GM18519 (cell line): ENCODE data around the gene LPA.
"Not testable (repeated sequence)": the region's sequence is repeated elsewhere in the genome, so short reads cannot be mapped to it uniquely, and the experiment has no call there.

Experiments used
- ATAC-seq: cut with Tn5 transposase; IDR thresholded peaks from one replicate; pipeline ENCODE4 v1.9.1; 2021; ENCODE audit warnings: mild to moderate bottlenecking, moderate library complexity; ENCODE audit not compliant: unreplicated experiment, low FRiP score

LPA gene, protein sequence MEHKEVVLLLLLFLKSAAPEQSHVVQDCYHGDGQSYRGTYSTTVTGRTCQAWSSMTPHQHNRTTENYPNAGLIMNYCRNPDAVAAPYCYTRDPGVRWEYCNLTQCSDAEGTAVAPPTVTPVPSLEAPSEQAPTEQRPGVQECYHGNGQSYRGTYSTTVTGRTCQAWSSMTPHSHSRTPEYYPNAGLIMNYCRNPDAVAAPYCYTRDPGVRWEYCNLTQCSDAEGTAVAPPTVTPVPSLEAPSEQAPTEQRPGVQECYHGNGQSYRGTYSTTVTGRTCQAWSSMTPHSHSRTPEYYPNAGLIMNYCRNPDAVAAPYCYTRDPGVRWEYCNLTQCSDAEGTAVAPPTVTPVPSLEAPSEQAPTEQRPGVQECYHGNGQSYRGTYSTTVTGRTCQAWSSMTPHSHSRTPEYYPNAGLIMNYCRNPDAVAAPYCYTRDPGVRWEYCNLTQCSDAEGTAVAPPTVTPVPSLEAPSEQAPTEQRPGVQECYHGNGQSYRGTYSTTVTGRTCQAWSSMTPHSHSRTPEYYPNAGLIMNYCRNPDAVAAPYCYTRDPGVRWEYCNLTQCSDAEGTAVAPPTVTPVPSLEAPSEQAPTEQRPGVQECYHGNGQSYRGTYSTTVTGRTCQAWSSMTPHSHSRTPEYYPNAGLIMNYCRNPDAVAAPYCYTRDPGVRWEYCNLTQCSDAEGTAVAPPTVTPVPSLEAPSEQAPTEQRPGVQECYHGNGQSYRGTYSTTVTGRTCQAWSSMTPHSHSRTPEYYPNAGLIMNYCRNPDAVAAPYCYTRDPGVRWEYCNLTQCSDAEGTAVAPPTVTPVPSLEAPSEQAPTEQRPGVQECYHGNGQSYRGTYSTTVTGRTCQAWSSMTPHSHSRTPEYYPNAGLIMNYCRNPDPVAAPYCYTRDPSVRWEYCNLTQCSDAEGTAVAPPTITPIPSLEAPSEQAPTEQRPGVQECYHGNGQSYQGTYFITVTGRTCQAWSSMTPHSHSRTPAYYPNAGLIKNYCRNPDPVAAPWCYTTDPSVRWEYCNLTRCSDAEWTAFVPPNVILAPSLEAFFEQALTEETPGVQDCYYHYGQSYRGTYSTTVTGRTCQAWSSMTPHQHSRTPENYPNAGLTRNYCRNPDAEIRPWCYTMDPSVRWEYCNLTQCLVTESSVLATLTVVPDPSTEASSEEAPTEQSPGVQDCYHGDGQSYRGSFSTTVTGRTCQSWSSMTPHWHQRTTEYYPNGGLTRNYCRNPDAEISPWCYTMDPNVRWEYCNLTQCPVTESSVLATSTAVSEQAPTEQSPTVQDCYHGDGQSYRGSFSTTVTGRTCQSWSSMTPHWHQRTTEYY (N-terminal part only)

DNA sequence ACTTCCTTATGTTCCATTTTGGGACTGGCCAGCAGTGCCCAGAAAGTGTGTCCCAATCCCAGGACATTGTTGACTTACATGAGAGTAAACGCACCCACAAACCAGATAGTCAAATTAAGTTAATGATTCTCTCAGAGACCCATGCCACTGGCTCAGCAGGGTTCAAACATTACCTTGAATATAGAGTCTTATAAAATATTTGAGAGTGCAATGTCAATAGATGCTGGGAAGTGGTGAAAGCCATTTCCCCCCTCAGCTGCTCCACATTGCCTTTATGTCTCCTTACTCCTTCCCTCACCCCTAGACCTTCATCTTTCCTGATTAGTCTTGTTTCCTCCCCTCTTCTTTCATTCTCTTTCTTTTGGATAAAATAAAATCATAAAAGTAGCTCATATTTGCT lies at the start of gene LPA:
TSS of gene LPA (minus strand) at position 78 of the 400 bp plus-strand sequence. CDS start at position 17, 61 bp downstream.
- not testable (repeated sequence) for ATAC-seq

DNA sequence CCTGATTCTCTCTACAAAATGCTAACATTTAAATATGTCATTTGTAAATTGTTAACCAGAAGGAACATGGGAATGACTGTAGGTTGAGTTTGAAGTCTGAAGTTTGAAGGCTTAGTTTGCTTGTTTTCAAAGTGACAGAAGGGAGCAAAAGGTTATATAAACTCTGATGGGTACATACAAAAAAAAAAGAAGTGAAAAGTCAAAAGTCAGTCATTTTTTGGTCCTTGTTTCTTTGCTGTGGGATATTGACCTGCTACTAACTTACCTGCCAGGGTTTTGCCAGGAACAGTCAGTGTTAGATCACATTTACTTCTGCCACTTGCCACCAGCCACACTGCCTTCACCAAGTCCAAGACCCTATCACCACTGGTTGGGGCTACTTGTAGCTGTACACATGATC lies 44.9 kb upstream of the LPA start:
- ATAC-seq = not testable (repeated sequence)

DNA sequence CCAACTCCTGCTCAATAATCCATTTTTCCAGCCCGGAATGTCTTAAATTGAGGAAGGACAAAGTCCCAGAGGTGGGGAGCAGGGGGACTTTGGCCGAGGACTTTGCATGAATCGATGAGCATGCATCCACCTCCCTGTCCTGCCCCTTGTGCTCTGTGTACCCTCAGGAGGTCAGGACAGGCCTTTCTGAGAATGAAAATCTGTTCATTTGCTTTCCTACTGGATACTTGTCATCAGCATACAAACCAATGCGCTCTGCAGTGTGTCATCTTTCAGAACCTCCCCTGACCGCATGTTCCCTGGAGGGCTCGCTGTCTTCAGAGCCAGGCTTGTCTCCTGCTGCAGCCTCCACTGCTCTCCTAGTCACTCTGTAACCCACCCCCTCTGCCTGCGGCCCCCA lies 40.6 kb upstream of the LPA start:
- ATAC-seq = not testable (repeated sequence)

DNA sequence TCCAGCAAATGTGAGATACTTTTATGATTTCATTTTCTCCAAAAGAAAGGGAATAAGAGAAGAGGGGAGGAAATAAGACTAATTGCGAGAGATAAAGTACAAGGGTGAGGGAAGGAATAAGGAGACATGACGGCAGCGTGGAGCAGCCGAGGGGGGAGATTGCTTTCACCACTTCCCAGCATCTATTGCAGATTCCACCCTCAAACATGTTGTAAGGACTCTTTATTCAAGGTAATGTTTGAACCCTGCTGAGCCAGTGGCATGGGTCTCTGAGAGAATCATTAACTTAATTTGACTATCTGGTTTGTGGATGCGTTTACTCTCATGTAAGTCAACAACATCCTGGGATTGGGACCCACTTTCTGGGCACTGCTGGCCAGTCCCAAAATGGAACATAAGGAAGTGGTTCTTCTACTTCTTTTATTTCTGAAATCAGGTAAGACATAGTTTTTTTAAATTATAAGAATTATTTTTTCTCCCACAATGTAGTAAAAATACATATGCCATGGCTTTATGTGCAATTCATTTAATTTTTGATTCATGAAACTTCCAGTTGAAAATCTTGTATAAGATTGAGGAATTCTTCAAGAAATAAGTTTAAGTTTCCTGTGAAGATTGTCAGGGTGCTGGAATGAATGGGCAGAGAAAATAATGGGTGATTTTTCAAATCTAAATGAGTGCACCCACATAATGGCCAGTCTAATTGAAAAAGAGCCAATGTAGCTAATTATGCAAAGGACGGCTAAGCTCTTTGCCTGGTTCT lies 38.0 kb upstream of the LPA start, which contains the start of gene PLG:
TSS of gene PLG (plus strand) at position 327 of the 763 bp plus-strand sequence. CDS start at position 388, 61 bp downstream.
- ATAC-seq = not testable (repeated sequence)

DNA sequence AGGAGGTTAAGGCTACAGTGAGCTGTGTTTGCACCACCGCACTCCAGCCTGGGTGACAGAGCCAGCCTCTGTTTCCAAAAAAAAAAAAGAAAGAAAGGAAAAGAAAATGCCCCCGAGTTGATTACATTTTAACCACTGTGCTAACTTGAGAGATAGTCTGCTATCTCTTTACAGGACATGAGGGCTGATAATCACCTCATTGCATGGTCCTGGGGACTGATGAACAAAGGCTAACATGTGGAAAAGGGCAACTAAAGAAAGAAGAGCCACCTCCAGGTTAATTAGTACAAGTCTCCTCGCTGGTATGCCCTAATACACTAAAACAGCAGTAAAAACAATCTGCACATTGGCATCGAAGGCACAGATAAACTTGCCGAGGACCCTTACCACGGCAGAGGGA lies 33.8 kb upstream of the LPA start:
- ATAC-seq = no peak

DNA sequence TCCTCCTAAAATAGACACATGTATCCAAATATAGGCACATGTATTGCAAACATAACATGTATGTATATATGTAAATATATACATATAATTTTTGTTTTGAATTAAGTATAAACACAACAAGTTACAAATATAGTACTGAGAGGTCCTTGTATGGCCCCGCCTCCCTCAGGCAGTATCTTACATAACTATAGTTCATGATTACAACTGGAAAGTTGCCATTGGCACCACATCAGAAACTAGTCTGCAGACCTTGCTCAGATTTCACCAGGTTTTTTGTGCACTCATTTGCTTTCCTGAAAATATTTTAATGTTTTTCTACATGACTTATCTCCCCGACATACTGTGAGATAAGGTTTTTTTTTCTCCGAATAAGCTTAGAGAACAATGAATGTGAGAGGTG lies 32.8 kb upstream of the LPA start:
- not testable (repeated sequence) for ATAC-seq

DNA sequence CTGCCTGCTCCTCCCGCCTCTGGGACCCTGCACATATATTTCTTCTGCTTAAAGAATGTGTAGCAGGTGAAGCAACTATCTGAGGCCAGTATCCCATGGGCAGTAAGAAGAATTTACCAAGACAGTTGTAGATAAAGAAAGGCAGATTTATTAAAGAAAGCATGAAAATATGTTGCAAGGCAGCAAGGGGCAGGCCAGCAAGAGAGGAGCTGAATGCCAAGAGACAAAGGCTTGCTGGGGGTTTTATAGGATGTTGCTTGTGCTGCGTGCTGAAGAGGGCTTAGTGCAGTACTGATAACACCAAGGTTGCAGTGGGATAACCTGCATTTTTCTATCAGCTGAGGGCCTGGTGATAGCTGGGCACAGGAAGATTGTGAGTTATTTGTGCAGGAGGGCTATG lies 31.5 kb upstream of the LPA start:
- ATAC-seq = not testable (repeated sequence)

DNA sequence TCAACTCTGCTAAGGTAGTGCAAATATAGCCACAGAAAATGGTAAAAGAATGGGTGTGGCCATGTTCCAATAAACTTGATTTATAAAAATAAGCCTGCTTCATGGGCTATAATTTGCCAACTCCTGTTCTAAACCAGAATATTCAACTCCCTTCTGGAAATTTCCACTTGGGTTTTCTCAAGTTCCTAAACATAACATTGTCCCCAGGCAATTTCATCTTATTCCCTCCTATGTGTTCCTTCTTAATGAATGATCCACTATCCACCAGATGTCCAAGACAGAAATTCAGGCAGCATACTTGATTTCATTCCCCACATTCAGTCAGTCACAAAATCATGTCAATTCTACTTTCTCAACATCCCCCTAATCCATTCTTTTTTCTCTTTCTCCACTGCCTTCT lies 30.9 kb upstream of the LPA start:
- ATAC-seq = not testable (repeated sequence)

DNA sequence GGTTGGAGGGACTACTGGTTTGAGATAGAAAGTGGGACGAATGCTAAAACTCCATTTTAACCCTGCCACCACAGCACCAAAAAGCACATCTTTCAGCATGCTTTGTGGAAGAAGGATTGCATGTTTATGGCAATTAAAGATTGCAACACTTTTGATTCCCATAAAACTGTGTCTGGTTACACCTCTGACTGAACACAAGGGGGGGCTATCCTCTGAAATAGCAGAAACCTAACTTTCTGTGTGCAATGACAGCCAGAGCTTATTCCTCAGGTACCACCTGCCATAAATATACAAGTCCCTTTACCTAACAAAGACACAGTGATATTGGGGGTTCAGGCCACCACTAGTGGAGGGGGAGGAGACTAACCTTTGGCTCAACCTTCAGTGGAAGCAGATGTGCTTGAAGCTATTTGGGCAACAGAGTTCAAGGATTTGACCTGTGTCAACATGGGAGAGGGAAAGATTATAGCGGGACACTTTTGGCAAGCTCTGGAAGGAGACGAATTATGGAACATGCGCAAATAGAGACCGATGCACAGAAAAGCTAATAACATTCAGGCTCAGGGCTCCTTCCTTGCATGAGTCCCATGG lies 28.4 kb upstream of the LPA start:
- no peak for ATAC-seq

DNA sequence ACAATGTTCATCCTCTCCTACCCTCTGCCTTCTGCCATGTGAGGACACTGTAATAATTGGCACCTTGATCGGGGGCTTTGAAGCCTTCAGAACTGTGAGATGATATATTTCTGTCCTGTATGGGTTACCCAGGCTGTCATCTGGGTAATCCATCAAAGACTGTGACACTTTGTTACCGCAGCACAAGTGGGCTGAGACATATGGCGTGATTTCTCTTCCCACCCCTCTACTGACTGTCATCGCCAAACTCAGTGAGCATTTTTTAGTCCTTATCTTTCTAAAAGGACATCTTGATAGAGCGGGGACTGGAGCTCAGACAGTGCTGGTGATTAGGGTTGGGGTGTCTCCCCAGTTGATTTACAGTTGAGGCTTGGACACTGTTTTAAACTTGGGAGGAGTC lies 27.5 kb upstream of the LPA start:
- no peak for ATAC-seq

DNA sequence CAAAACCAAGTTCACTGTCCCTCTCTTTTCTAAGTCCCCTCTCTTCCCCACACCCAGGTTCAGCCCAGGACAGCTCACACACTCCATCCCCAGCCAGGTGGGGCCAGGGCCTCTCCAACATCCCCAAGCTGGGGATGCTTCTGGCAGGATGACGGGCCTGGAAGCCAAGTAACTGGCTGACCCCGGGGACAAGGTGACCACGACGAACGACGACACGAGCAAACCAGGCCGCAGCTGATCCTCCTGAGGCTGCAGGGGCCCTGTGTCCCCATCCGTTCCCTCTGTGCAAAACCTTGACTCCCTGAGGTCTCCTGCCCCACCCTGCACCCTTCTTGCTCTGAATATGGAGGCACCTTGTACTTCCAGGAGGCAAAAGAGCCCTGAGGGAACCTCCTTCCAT lies 26.4 kb upstream of the LPA start:
- ATAC-seq = no peak

DNA sequence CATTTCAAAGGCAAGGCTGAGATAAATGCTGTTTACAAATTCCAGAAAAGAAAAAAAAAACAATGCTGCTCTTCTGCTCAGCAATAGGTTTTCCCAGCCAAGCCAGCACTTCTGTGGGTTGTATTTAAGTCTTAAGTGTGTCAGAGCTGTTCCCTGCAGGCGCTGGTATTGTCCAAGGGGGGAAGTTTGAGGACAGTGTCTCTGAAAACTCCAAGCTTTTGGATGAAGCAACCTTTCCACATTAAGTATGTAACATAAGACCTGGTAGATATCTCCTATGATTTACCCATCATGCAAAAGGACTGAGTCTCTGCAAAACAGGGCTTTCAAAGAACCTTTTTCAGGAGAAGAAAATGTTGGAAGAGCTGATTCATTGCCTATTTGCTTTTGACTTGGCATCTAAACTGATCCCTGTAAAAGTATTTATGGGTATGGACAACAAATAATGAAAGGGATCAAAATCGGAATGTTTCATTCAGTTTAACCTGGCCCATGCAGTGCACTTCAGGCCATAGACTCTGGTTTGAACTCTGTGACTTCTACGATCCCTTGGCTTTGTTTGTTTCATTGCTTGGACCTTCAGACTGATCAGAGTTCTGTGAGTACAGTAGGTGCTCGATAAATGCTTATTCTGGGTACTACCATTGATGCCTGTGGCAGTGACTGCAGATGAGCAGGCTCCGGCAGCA lies 21.8 kb upstream of the LPA start:
- no peak for ATAC-seq

DNA sequence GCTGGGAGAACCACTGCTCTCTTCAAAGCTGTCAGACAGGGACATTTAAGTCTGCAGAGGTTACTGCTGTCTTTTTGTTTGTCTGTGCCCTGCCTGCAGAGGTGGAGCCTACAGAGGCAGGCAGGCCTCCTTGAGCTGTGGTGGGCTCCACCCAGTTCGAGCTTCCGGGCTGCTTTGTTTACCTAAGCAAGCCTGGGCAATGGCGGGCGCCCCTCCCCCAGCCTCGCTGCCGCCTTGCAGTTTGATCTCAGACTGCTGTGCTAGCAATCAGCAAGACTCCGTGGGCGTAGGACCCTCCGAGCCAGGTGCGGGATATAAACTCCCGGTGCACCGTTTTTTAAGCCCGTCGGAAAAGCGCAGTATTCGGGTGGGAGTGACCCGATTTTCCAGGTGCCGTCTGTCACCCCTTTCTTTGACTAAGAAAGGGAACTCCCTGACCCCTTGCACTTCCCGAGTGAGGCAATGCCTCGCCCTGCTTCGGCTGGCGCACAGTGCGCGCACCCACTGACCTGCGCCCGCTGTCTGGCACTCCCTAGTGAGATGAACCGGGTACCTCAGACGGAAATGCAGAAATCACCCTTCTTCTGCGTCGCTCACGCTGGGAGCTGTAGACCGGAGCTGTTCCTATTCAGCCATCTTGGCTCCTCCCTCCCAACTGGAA lies 21.2 kb upstream of the LPA start:
- ATAC-seq = not testable (repeated sequence)

DNA sequence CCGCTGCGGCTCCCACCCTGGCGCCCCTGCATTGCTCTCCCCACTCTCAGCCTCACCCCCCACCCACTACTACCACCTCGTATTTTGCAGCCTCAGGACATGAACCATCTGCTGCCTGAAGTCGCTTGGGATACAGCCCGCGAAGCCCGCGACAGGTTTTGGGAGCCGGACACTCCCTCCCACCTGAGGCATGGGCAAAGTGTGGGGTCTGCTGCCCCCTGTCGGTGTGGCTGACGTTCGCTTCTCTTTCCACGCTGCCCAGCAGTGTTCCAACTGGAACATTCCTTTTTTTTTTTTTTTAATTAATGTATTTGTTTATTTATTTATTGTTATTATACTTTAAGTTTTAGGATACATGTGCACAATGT lies 15.3 kb upstream of the LPA start:
- ATAC-seq = no peak

DNA sequence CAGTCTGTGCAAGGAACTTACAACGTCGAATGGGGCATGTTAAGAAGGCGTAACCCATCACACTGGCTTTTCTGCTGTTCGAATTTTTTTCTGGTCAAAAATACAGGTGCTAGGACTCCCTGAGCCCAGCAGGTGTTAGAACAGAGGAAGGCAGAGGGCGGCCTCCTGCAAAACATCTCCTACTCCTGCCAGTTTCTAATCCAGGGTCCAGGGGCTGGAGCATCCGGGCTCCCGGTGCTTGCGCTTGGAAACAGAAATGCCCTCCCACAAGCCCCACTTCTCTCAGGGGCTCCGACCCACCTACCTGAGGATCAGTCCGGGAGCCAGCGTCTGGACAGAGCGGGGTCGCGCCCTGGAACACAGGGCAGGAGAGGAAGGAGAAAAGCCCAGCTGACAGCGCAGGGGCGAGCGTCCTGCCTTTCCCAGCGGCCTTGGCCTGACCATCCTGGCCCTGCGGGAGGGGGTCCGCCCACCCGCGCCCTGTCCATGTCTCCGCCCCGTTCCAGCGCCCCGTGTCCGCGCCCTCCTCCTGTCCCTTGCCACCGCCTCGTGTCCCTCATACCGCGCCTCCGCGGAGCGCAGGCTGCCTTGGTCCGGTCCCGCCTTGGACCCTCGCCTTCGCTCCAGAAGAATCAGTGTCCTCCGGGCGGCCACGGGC lies 14.8 kb upstream of the LPA start:
- ATAC-seq = no peak

DNA sequence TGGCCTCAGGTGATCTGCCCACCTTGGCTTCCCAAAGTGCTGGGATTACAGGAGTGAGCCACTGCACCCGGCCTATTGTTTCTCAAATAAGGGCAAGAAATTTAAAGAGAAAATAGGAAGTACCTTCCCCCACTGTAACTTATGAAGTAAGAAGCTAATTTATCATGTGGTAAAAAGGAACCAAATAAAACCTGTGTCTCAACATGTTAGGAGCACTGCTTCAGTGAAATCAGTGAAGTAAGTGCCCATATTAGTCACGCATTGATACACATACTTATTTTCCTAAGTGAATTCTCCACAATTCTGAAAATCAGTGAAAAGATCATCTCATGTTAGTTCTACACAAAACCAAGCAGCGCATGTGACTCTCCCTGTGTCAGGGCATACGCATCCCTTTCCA lies 14.2 kb upstream of the LPA start:
- no peak for ATAC-seq

DNA sequence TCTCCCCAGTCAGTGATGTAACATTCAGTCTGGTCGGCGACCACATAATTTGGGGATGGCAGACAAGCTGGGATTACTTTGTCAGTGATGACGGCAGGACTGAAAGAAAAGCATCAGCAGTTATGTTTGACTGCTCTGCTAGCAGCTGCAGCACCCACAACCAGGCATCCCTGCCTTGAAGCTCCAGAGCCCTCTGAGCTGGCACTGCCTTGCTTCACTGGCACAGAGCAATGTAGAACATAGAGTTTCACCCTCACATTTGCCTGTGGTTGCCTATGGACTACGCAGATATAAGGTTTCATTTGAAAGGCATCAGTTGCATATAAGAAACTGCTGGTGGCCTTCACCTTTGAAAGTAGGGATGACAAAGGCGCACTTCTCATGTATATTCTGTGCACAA lies 12.3 kb upstream of the LPA start:
- not testable (repeated sequence) for ATAC-seq

DNA sequence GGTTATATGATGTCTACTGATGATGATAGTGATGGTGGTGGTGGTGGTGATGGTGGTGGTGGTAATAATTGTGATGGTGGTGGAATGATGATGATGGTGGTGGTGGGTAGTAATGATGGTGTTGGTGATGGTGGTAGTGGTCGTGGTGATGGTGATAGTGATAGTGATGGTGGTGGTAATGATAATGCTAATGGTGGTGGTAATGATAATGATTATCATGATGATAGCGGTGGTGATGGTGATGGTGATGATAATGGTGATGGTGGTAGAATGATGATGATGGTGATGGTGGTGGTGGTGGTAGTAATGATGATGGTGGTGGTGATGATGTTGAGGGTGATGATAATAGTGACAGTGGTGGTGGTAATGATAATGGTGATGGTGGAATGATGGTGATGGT lies 4.5 kb upstream of the LPA start:
- ATAC-seq = no peak
